PC-9 (cell line): ENCODE data around the gene ALDOC. TPM values are rescaled to one million over a fixed set of nuclear protein-coding genes. Genes with fewer than 3 reads are reported as not detected.
A peak's percentile ranks its signal among the peaks of the same experiment; 100 is the strongest.

Experiments used
- BruUV-seq: library from RNA; stranded (reverse); fragments of 400-500 nt; replicated peaks from 2 replicates; lab custom pipeline; 2021; lab: Mats Ljungman, UMichigan
- CTCF ChIA-PET: fragments of 300-600 bp; sonication (Branson Sonifier 250); formaldehyde crosslinking; loops from one replicate; lab custom pipeline; 2022; ENCODE audit warnings: antibody characterized with exemption; lab: Charles Lee
- POLR2A ChIA-PET: fragments of 300-600 bp; sonication (Branson Sonifier 250); formaldehyde crosslinking; loops from one replicate; lab custom pipeline; 2022; ENCODE audit warnings: antibody characterized with exemption; ENCODE audit not compliant: unreplicated experiment; lab: Charles Lee
- DNase-seq, 2 experiments: peaks; one replicate each; pipeline versions ENCODE4 v3.0.0 to v3.0.0-alpha.2; 2015 to 2022; ENCODE audit warnings: mixed read lengths in 1 of 2
- H2AFZ ChIP-seq: fragments of 200-600 bp; sonication (generic); 2 replicates; pipeline ENCODE4 v1.8.1; 2017; ENCODE audit warnings: antibody characterized with exemption
- H3F3A ChIP-seq: fragments of 200-600 bp; sonication (generic); 2 replicates; pipeline ENCODE4 v1.8.1; 2017; ENCODE audit warnings: antibody characterized with exemption, mild to moderate bottlenecking, low read depth; ENCODE audit not compliant: insufficient read depth
- H3K27ac ChIP-seq: fragments of 200-600 bp; sonication (generic); 2 replicates; pipeline ENCODE4 v1.6.1; 2016; ENCODE audit warnings: mixed run types
- H3K27me3 ChIP-seq: fragments of 200-600 bp; sonication (generic); 2 replicates; pipeline ENCODE4 v1.6.1; 2016; ENCODE audit warnings: low read depth, mixed run types; ENCODE audit not compliant: insufficient read depth
- H3K36me3 ChIP-seq: fragments of 200-600 bp; sonication (generic); 2 replicates; pipeline ENCODE4 v1.6.1; 2016; ENCODE audit warnings: low read depth, mixed run types
- H3K4me1 ChIP-seq: fragments of 200-600 bp; sonication (generic); replicated peaks from 2 replicates; pipeline ENCODE4 v1.6.1; 2016; ENCODE audit warnings: mixed run types; ENCODE audit not compliant: insufficient read depth
- H3K4me2 ChIP-seq: fragments of 200-600 bp; sonication (generic); 2 replicates; pipeline ENCODE4 v1.6.1; 2017; ENCODE audit warnings: mixed run types
- H3K4me3 ChIP-seq: fragments of 200-600 bp; sonication (generic); 2 replicates; pipeline ENCODE4 v1.6.1; 2016; ENCODE audit warnings: mixed run types
- H3K79me2 ChIP-seq: fragments of 200-600 bp; sonication (generic); 2 replicates; pipeline ENCODE4 v1.6.1; 2017; ENCODE audit warnings: low read depth, mixed run types
- H3K9me2 ChIP-seq: fragments of 200-600 bp; sonication (generic); 2 replicates; pipeline ENCODE4 v1.8.1; 2017; ENCODE audit warnings: mild to moderate bottlenecking; ENCODE audit not compliant: insufficient read depth
- H3K9me3 ChIP-seq: fragments of 200-600 bp; sonication (generic); 2 replicates; pipeline ENCODE4 v1.8.1; 2016; ENCODE audit warnings: low read depth; ENCODE audit not compliant: insufficient read depth
- H4K20me1 ChIP-seq: fragments of 200-600 bp; sonication (generic); 2 replicates; pipeline ENCODE4 v1.8.1; 2017; ENCODE audit not compliant: insufficient read depth
- EZH2 ChIP-seq: fragments of 200-600 bp; sonication (generic); IDR thresholded peaks from 2 replicates; pipeline ENCODE4 v1.8.0; 2017; ENCODE audit warnings: antibody characterized with exemption, low read depth
- intact Hi-C: fragments of 100-400 bp; cut with micrococcal nuclease; formaldehyde crosslinking; loops from one replicate; pipeline ENCODE4 v1.10.0; 2022; ENCODE audit not compliant: unreplicated experiment
- total RNA-seq: library from RNA; stranded (reverse); gene quantifications from 2 replicates; pipeline ENCODE4 v1.2.3, GENCODE V29; 2021
- TF ChIP-seq, protein P1 (sequence below): fragments of 200-600 bp; sonication (generic); conservative IDR thresholded peaks from 2 replicates; pipeline ENCODE4 v1.6.1; 2017; ENCODE audit warnings: mixed run types, antibody characterized with exemption, mild to moderate bottlenecking, moderate library complexity

ALDOC gene
- total RNA-seq, 1 experiment from 2014 or later: 21.6 TPM

DNA sequence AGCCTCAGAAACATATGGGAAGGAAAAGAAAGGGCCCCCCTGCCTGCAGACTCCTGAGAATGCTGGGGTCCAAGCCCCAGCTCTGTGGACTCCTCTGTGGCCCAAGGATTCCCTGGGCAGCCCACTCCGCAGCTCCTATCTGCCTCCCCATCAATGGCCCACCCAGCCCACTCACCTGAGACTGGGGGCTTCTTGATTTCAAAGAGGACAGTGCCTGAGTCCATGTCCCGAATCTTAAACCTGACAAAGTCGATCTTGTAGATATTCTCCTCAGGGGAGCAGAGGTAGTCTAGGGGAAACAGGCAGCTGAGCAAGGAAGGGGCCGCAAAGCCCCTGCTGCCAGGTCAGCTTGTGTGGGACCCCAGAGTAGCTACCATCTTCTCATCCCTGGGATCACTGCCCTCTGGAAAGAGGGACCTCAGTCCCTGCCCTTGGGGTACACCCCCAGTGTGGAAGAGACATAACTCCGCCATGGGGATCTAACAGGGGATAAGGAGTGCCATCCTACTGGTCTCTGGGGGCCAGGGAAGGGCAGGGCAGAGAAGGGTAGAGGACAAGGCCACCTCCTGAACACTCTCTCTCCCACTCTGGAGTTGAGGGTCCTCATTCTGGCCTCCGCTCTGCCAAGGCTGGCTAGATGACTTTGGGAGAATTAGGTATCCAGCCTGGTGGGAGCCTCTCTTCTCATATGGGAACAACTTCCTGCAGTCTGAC, 28.1 kb downstream of the ALDOC start:
- H4K20me1 ChIP-seq: peaks cover 8% of the 10 kb centered on the region
- H3K4me1 ChIP-seq: peaks cover 7% of the 10 kb centered on the region; the same call in 1 of the 2 replicates
- H3K9me3 ChIP-seq: no peaks in the 10 kb centered on the region
- peaks cover 7% of the 10 kb centered on the region; the same call in 1 of the 2 replicates for H3F3A ChIP-seq
- H3K4me2 ChIP-seq: no peak overlapping the region
- no peak for TF ChIP-seq EZH2
- TF ChIP-seq, protein P1, sequence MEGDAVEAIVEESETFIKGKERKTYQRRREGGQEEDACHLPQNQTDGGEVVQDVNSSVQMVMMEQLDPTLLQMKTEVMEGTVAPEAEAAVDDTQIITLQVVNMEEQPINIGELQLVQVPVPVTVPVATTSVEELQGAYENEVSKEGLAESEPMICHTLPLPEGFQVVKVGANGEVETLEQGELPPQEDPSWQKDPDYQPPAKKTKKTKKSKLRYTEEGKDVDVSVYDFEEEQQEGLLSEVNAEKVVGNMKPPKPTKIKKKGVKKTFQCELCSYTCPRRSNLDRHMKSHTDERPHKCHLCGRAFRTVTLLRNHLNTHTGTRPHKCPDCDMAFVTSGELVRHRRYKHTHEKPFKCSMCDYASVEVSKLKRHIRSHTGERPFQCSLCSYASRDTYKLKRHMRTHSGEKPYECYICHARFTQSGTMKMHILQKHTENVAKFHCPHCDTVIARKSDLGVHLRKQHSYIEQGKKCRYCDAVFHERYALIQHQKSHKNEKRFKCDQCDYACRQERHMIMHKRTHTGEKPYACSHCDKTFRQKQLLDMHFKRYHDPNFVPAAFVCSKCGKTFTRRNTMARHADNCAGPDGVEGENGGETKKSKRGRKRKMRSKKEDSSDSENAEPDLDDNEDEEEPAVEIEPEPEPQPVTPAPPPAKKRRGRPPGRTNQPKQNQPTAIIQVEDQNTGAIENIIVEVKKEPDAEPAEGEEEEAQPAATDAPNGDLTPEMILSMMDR: peak; percentile 21; the same call in 1 of the 2 replicates
- H2AFZ ChIP-seq: no peak overlapping the region
- CTCF ChIA-PET: interaction anchor here (0.5 kb wide), 1 partner anchor 749 kb away, joined by 10 read pairs; no protein-coding TSS in a partner anchor
- no peak overlapping the region for H3K27ac ChIP-seq
- DNase-seq: no peak
- POLR2A ChIA-PET: interaction anchor here (0.6 kb wide), 1 partner anchor 501 kb away, joined by 3 read pairs; no protein-coding TSS in a partner anchor
- H3K79me2 ChIP-seq: peaks cover 5% of the 10 kb centered on the region; the same call in 1 of the 2 replicates
- no peaks in the 10 kb centered on the region for H3K36me3 ChIP-seq
- H3K27me3 ChIP-seq: no peaks in the 10 kb centered on the region
- H3K4me3 ChIP-seq: no peak overlapping the region
- H3K9me2 ChIP-seq: no peaks in the 10 kb centered on the region
- BruUV-seq: no TSS peak
- intact Hi-C loops: loop anchor here (2.0 kb wide), 1 partner anchor 64 kb away; no protein-coding TSS in a partner anchor

DNA sequence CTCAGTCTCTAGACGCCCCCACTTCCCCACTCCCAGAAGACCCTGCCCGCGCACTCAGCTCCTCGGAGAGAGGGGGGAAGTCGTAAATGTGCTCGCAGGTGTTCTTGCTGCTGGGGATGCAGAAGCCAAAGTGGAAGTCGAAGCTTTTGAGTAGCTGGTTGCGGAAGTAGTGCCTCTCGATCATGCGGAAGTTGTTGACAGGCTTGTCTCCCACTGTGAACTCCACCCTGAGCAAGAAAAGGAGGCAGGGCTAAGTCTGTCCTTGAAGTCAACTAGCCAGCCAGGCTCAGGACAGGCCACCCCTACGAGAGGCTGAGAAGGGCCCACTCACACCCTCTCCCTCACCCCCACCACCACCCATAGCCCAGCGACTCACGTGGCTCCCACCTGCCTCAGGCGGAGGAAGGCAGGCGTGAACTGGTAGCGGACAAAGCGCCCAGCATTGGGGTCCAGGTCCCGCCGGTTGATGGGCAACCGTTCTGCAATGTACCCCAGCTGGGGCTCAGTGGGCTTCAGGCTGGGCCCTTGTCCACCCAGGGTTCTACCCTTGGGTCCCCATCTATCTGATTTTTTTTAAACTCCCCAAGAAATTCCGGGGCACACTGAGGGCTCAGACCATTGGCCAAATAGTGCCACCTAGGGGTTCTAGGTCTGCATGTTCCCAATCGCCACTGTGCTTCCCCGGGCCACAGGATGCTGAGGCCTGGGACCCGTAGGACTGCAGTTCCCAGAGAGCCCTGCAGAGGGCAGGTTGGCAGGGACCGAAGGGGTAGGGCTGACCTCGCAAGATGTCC, 28.9 kb downstream of the ALDOC start:
- peaks cover 5% of the 10 kb centered on the region; the same call in 1 of the 2 replicates for H3K79me2 ChIP-seq
- ChIA-PET POLR2A (no interaction called here), CTCF (interaction anchor here (0.7 kb wide), 1 partner anchor 12 kb away, joined by 5 read pairs; no protein-coding TSS in a partner anchor)
- intact Hi-C loops: loop anchor here (2.0 kb wide), 1 partner anchor 65 kb away; no protein-coding TSS in a partner anchor
- H4K20me1 ChIP-seq: peaks cover 8% of the 10 kb centered on the region
- H3K36me3 ChIP-seq: no peaks in the 10 kb centered on the region
- DNase-seq: peak; percentile 53 to 73
- H2AFZ ChIP-seq: no peak overlapping the region
- no peak overlapping the region for H3K4me3 ChIP-seq
- H3K27me3 ChIP-seq: no peaks in the 10 kb centered on the region
- TF ChIP-seq, protein P1: peak; percentile 93
- no peak for TF ChIP-seq EZH2
- no peaks in the 10 kb centered on the region for H3K9me3 ChIP-seq
- H3K27ac ChIP-seq: no peak overlapping the region
- H3K4me1 ChIP-seq: peaks cover 7% of the 10 kb centered on the region; the same call in 1 of the 2 replicates
- H3K4me2 ChIP-seq: no peak overlapping the region
- no TSS peak for BruUV-seq
- H3K9me2 ChIP-seq: no peaks in the 10 kb centered on the region
- H3F3A ChIP-seq: peaks cover 2% of the 10 kb centered on the region; the same call in 1 of the 2 replicates

DNA sequence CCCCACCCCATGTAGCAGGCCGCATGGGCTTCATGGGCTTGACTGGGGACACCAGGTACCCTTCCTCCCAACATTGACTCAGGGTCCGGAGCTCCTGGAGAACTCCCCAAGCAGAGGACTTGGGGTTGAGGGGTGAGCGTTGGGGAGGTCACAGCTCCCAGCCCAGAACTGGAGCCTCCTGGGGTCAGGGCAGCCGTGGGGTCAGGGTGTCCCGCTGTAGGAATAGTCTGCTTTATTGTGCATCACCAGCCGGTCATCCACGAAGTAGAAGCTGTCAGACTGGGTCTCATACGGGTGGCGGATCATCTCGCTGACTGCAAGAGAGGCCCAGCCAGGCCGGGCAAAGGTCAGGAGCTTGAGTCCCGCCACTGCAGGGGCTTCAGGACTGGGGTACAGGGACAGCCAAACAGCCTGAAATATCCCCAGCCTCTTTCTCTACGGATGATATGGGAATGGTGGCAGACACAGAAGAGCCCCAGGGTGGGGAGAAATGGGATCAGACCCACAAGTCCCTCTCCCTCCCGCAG, 29.5 kb downstream of the ALDOC start:
- H3K4me1 ChIP-seq: 0 out of 2 replicates have a peak, but pooled peaks cover 7% of the 10 kb centered on the region
- ChIA-PET POLR2A (no interaction called here), CTCF (interaction anchor here (0.7 kb wide), 1 partner anchor 13 kb away, joined by 5 read pairs; no protein-coding TSS in a partner anchor)
- intact Hi-C loops: no loop called here
- no peaks in the 10 kb centered on the region for H3K36me3 ChIP-seq
- no peak overlapping the region for H2AFZ ChIP-seq
- peaks cover 5% of the 10 kb centered on the region; the same call in 1 of the 2 replicates for H3K79me2 ChIP-seq
- no peaks in the 10 kb centered on the region for H3K27me3 ChIP-seq
- H4K20me1 ChIP-seq: peaks cover 8% of the 10 kb centered on the region
- no peaks in the 10 kb centered on the region for H3K9me3 ChIP-seq
- TF ChIP-seq, protein P1: no peak
- no peak for TF ChIP-seq EZH2
- no peaks in the 10 kb centered on the region for H3K9me2 ChIP-seq
- BruUV-seq: no TSS peak
- DNase-seq: no peak
- H3K4me3 ChIP-seq: no peak overlapping the region
- H3K27ac ChIP-seq: no peak overlapping the region
- H3F3A ChIP-seq: no peaks in the 10 kb centered on the region
- no peak overlapping the region for H3K4me2 ChIP-seq
